ENCODE data around the gene ARSG. TPM values are rescaled to one million over a fixed set of nuclear protein-coding genes. Genes with fewer than 3 reads are reported as not detected.

ARSG gene
- total and polyA plus RNA-seq, 2 of the 13 experiments (the other 11 are each of a cell fraction or from before 2014, with no cell fraction given), result 3.7 to 15.2 TPM

DNA sequence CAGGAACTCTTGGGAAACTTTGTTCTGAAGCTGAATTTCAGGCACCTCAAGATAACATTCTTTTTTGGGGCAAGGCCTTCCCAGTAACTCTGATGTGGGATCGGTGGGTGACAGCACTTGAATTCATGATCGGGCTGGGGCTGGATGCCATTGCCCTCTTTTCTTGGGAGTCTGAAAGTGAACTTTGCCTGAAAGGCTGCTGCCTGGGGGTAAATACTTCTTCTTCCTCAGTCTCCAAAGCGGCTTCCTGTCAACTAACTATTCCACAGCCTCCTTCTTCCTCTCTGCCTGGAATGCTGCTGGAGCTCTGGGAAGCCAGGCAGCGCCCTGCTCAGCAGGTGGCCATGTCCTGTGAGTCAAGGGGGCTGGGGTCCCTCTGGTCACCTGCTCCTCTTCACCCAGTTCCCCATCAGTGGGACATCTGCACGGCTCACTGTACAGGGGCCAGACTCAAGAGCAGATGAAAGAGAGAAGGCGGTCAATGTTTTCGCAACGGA lies 86.5 kb downstream of the ARSG start (continued):
- TF ChIP-seq, protein P1, sequence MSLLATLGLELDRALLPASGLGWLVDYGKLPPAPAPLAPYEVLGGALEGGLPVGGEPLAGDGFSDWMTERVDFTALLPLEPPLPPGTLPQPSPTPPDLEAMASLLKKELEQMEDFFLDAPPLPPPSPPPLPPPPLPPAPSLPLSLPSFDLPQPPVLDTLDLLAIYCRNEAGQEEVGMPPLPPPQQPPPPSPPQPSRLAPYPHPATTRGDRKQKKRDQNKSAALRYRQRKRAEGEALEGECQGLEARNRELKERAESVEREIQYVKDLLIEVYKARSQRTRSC (CRISPR knock-in tag; IDR thresholded peaks at IDR 0.05; ENCODE audit: low read depth), result no peak
- TF ChIP-seq ZNF75D (CRISPR knock-in tag; IDR thresholded peaks at IDR 0.05; ENCODE audit: borderline replicate concordance), result no peak
- no peak for TF ChIP-seq NFIB (CRISPR knock-in tag; IDR thresholded peaks at IDR 0.05; ENCODE audit: borderline replicate concordance)
- no peak for TF ChIP-seq ZNF766 (CRISPR knock-in tag; IDR thresholded peaks at IDR 0.05; ENCODE audit: borderline replicate concordance)
- no peak for TF ChIP-seq ZNF282 (IDR thresholded peaks at IDR 0.05; ENCODE audit: partially characterized antibody)
- TF ChIP-seq, protein P2, sequence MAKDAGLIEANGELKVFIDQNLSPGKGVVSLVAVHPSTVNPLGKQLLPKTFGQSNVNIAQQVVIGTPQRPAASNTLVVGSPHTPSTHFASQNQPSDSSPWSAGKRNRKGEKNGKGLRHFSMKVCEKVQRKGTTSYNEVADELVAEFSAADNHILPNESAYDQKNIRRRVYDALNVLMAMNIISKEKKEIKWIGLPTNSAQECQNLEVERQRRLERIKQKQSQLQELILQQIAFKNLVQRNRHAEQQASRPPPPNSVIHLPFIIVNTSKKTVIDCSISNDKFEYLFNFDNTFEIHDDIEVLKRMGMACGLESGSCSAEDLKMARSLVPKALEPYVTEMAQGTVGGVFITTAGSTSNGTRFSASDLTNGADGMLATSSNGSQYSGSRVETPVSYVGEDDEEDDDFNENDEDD (CRISPR knock-in tag; IDR thresholded peaks at IDR 0.05; ENCODE audit: borderline replicate concordance), result no peak; the same call in 1 of the 2 replicates
- no peak for TF ChIP-seq ZNF567 (CRISPR knock-in tag; IDR thresholded peaks at IDR 0.05; ENCODE audit: borderline replicate concordance)
- TF ChIP-seq, protein P3, sequence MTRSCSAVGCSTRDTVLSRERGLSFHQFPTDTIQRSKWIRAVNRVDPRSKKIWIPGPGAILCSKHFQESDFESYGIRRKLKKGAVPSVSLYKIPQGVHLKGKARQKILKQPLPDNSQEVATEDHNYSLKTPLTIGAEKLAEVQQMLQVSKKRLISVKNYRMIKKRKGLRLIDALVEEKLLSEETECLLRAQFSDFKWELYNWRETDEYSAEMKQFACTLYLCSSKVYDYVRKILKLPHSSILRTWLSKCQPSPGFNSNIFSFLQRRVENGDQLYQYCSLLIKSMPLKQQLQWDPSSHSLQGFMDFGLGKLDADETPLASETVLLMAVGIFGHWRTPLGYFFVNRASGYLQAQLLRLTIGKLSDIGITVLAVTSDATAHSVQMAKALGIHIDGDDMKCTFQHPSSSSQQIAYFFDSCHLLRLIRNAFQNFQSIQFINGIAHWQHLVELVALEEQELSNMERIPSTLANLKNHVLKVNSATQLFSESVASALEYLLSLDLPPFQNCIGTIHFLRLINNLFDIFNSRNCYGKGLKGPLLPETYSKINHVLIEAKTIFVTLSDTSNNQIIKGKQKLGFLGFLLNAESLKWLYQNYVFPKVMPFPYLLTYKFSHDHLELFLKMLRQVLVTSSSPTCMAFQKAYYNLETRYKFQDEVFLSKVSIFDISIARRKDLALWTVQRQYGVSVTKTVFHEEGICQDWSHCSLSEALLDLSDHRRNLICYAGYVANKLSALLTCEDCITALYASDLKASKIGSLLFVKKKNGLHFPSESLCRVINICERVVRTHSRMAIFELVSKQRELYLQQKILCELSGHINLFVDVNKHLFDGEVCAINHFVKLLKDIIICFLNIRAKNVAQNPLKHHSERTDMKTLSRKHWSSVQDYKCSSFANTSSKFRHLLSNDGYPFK (CRISPR knock-in tag; IDR thresholded peaks at IDR 0.05; ENCODE audit: borderline replicate concordance), result no peak
- no peak for TF ChIP-seq CHD2 (IDR thresholded peaks at IDR 0.05; ENCODE audit: low read depth, low read length)
- TF ChIP-seq DPF2 (CRISPR knock-in tag; IDR thresholded peaks at IDR 0.05; ENCODE audit: borderline replicate concordance, low read depth), result no peak
- peak; percentile 65 for TF ChIP-seq ZNF501 (CRISPR knock-in tag; IDR thresholded peaks at IDR 0.05)
- TF ChIP-seq, protein P4, sequence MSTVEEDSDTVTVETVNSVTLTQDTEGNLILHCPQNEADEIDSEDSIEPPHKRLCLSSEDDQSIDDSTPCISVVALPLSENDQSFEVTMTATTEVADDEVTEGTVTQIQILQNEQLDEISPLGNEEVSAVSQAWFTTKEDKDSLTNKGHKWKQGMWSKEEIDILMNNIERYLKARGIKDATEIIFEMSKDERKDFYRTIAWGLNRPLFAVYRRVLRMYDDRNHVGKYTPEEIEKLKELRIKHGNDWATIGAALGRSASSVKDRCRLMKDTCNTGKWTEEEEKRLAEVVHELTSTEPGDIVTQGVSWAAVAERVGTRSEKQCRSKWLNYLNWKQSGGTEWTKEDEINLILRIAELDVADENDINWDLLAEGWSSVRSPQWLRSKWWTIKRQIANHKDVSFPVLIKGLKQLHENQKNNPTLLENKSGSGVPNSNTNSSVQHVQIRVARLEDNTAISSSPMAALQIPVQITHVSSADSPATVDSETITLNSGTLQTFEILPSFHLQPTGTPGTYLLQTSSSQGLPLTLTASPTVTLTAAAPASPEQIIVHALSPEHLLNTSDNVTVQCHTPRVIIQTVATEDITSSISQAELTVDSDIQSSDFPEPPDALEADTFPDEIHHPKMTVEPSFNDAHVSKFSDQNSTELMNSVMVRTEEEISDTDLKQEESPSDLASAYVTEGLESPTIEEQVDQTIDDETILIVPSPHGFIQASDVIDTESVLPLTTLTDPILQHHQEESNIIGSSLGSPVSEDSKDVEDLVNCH (CRISPR knock-in tag; IDR thresholded peaks at IDR 0.05), result no peak
- no peak for TF ChIP-seq PHF8 (CRISPR knock-in tag; IDR thresholded peaks at IDR 0.05)
- peak; percentile 16 for TF ChIP-seq XRCC5 (optimal IDR thresholded peaks at IDR 0.05; ENCODE audit: low read length)
- TF ChIP-seq ZNF468 (CRISPR knock-in tag; IDR thresholded peaks at IDR 0.05), result no peak
- TF ChIP-seq, protein P5, sequence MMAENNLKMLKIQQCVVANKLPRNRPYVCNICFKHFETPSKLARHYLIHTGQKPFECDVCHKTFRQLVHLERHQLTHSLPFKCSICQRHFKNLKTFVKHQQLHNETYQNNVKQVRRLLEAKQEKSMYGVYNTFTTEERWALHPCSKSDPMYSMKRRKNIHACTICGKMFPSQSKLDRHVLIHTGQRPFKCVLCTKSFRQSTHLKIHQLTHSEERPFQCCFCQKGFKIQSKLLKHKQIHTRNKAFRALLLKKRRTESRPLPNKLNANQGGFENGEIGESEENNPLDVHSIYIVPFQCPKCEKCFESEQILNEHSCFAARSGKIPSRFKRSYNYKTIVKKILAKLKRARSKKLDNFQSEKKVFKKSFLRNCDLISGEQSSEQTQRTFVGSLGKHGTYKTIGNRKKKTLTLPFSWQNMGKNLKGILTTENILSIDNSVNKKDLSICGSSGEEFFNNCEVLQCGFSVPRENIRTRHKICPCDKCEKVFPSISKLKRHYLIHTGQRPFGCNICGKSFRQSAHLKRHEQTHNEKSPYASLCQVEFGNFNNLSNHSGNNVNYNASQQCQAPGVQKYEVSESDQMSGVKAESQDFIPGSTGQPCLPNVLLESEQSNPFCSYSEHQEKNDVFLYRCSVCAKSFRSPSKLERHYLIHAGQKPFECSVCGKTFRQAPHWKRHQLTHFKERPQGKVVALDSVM (CRISPR knock-in tag; IDR thresholded peaks at IDR 0.05), result no peak
- TF ChIP-seq AKAP8 (CRISPR knock-in tag; IDR thresholded peaks at IDR 0.05), result no peak
- TF ChIP-seq ZNF737 (CRISPR knock-in tag; IDR thresholded peaks at IDR 0.05; ENCODE audit: borderline replicate concordance), result no peak
- TF ChIP-seq IRX3 (CRISPR knock-in tag; IDR thresholded peaks at IDR 0.05; ENCODE audit: borderline replicate concordance, low read depth), result no peak
- TF ChIP-seq ZNF12 (CRISPR knock-in tag; IDR thresholded peaks at IDR 0.05), result 0 out of 2 replicates have a peak, but pooled peaks have one; percentile 84
- no peak for TF ChIP-seq ZNF180 (CRISPR knock-in tag; IDR thresholded peaks at IDR 0.05; ENCODE audit: borderline replicate concordance, low read depth)
- TF ChIP-seq KDM3A (CRISPR knock-in tag; IDR thresholded peaks at IDR 0.05; ENCODE audit: low read depth), result no peak
